ENCODE measurements around the gene DNAJC1.
"Not testable (repeated sequence)": the region's sequence is repeated elsewhere in the genome, so short reads cannot be mapped to it uniquely, and the experiment has no call there.

The DNAJC1 gene

DNA sequence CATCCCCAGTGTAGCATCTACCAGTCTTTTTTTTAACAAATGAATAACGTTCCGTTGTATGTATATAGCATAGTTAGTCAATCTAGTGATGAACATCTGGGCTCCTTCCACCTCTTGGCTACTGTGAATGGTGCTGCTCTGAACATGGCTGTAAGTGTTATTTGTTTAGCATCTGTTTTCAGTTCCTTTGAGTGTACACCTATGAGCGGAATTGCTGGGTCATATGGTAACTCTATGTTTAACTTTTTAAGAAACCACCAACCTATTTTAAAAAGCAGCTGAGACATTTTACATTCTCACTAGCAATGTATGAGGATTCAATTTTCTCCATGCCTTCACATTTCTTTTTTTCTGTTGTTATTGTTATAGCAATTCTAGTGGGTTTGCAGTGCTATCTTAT is 178.2 kb downstream of the DNAJC1 start:
- DNase-seq (ENCODE audit: low read depth) = no peak

DNA sequence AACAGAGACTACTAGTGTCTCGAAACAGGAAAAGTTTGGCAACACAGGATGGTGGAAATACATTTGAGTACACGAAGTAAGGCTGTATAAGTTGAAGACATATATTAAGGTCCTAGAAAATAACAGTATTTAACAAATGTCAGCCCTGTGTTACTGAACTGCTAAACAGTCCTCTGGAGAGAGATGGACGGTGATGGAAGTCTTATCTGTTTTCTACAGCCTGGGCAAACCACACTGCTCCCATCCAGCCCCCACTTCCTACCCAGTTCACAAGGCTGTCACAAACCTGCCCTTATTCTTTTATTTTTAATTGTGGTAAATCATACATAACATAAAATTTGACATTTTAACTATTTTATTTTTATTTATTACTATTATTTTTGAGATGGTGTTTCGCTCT is 179.1 kb downstream of the DNAJC1 start:
- no peak for DNase-seq (ENCODE audit: low read depth)

DNA sequence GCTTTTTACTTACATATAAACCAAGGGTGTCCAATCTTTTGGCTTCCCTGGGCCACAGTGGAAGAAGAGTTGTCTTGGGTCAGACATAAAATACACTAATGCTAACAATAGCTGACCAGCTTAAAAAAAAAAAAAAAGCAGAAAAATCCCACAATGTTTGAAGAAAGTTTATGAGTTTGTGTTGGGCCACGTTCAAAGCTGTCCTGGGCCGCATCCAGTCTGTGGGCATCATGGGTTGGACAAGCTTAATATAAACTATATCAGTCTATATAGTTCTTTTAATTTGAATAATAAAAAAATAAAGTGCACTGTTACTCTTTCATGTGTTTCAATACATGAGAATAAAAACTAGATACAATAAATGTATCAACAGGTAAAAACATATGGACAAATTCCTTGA is 179.9 kb downstream of the DNAJC1 start:
- no peak for DNase-seq (ENCODE audit: low read depth)

DNA sequence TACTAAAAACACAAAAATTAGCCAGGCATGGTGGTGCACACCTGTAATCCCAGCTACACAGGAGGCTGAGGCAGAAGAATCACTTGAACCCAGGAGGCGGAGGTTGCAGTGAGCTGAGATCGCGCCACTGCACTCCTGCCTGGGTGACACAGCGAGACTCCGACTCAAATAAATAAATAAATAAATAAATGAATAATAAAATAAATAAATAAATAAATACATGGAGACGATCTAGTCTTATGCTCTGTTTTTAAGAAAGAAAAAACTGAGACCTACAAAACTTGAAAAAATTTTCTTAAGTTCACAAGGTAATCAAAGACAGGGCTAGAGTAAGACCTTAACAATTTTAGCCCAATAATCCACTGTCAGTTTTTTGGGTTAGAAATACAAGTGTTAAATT is 181.3 kb downstream of the DNAJC1 start:
- DNase-seq (ENCODE audit: low read depth) = not testable (repeated sequence)

DNA sequence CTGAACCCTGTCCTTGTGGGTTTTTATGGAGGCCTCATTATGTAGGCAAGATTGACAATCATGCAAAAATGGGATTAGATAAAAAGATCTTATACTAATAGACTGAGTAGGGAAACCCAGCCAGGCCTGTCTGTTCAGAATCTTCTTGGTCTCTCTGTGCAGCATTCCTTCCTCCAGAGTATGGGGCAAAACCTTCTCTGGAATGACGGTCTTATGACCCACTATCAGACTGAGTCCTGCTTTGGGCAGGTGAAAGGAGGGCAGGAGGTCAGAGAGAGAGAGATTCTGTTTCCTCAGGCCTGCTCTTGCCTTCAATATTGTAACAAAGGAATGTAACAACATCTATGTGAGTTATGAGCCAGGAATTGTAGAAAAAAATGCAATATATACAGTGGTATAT is 182.6 kb downstream of the DNAJC1 start:
- DNase-seq (ENCODE audit: low read depth) = no peak

DNA sequence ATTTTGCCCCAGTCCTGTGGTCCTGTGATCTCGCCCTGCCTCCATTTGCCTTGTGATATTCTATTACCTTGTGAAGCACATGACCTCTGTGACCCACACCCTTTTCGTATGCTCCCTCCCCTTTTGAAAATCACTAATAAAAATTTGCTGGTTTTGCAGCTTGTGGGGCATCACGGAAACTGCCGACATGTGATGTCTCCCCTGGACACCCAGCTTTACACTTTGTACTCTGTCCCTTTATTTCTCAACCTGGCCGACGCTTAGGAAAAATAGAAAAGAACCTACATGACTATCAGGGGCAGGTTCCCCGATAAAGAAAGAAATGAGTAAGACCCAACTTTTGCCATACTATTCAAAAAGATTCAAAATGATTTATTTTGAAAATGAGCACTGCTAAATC is 185.1 kb downstream of the DNAJC1 start:
- DNase-seq (ENCODE audit: low read depth) = not testable (repeated sequence)

DNA sequence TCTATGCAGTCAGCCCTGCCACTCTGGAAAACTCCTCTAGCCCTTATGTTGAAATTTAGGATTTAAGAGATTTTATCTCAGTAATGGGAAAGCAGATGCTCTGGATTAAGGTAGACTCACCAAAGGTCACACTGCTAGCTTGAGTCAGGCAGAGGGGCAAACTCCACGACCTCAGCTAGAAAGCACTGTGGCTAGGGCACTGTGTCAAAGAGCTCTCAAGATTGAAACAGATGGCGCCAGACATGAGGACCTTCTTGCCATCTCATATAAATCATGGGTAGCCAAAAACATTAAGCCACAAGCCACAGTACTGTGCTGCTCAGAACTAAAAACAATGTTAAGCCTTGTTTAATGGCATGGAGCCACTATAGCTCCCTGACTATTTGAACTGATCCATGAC is 188.7 kb downstream of the DNAJC1 start:
- DNase-seq (ENCODE audit: low read depth) = no peak

DNA sequence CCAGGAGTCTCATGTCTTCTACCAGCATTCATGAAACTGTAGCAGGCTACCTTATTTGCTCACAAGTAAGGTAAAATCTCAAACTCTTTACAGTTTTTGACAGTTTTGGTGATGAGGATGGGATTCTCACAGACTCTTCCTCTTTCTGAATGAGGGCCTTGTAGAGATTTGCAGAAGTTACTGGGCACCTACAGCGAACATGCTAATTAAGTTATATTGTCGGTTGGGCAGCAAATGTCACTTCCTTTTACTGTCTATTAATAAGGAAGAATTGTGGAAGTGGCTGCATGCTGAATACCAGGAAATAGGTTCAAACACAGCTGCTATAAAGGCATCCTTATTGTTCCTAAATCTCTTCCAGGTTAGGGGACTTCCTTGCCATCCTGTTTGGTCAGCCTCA is 189.6 kb downstream of the DNAJC1 start:
- DNase-seq (ENCODE audit: low read depth) = no peak

DNA sequence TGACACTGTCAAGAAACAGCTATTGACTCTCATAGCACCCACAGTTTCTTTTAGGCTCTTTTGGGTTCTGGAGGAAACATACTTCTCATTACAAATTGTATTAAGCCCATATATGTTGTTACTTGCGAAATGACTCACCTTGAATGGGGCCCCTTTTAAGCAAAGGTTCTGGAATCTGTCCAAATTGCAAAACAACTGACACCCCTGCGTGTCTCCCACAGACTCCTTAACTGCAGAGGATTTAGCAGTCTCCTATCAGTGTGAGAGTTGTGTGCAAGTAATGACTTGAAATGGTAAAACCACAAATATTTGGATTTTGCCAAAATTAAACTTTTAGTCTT is 192.3 kb downstream of the DNAJC1 start:
- DNase-seq (ENCODE audit: low read depth) = no peak

DNA sequence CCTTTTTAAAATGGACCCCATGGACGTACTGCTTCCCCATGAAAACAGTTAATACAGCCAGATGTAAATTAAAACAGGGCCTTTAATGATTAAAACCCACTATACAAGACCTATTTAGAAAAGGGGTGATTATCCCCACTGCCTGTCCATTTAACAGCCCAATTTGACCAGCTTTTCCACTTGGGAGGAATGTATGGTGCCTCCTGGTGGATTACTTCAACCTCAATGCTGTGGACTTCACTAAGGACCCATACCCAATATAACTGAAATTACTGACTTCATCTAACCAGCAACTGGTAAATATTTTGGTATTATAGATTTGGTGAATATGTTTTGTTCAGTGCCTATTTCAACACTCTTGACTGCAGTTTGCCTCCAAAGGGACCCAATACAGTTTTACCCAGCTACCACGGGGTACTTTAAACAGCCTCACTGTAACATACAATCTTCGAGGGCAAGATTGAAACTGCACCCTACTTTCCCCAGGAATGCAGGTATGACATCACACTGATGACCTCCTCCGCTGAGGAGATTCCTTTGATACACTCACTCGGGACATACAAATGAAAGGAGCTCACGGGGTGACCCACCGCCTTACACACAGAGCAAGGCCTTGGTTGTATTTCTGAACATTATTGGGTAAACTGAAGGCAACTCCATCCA is 192.8 kb downstream of the DNAJC1 start:
- no peak for DNase-seq (ENCODE audit: low read depth)

DNA sequence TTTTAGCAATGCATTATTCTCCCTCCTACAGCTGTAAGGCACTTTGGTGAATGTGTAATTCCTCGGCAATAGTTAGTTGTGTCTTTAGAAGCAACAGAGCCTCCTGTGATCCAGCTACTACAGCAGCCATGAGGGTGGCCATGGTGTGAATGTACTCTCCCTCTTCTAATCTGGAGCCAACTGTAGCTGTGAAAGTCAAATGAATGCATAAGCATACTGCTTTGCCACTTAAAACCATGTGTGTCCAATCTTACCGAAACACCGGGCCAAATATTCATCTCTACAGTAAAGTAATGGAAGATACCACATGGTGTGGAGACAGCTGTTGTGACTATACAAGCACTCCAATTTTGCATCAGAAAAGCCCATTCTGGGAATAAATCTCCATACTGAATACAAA is 195.0 kb downstream of the DNAJC1 start:
- DNase-seq (ENCODE audit: low read depth) = no peak

DNA sequence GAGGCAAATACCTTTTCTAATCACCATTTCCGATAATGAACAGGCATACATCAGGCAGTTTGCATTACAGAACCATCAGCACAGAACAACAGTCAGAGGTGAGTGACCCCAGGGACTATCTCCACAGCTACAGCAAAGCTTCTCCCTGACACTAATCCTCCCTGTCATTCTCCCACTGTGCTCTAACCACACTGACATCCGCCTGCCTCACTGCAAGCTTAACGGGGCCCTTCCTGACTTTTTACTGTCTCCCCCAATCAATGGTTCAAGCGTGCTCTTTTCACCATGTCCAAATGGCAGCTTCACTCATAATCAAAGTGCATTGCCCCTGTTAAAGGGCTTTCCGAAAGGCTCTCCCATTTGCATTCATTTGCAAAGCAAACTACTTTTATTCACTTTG is 196.3 kb downstream of the DNAJC1 start:
- DNase-seq (ENCODE audit: low read depth) = no peak

DNA sequence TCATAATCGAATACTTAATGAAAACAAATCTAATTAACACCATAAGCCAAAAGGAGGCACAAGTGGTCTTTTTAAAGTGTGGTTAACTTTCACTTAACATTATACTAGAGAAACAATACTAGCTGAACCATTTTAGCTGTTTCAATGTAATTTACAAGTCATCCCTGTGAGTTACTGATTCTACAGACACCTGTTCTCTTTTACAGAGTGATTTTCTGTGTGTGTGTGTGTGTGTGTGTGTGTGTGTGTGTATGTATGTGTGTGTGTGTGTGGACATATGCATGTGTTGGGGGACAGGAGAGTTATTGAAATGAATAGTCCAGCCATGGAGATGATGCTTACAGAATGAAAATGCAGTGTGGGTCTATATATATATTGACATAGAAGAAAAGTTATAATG is 200.2 kb downstream of the DNAJC1 start:
- no peak for DNase-seq (ENCODE audit: low read depth)

DNA sequence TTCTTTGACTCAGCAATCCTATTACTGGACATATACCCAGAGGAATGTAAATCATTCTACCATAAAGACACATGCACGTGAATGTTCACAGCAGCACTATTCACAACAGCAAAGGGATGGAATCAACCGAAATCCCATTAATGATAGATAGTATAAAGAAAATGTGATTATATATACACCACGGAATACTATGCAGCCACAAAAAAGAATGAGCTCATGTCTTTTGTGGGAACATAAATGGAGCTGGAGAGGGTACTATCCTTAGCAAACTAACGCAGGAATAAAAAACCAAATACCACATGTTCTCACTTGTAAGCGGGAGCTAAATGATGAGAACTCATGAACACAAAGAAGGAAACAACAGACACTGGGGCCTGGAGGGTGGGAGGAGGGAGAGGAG is 201.9 kb downstream of the DNAJC1 start:
- no peak for DNase-seq (ENCODE audit: low read depth)

DNA sequence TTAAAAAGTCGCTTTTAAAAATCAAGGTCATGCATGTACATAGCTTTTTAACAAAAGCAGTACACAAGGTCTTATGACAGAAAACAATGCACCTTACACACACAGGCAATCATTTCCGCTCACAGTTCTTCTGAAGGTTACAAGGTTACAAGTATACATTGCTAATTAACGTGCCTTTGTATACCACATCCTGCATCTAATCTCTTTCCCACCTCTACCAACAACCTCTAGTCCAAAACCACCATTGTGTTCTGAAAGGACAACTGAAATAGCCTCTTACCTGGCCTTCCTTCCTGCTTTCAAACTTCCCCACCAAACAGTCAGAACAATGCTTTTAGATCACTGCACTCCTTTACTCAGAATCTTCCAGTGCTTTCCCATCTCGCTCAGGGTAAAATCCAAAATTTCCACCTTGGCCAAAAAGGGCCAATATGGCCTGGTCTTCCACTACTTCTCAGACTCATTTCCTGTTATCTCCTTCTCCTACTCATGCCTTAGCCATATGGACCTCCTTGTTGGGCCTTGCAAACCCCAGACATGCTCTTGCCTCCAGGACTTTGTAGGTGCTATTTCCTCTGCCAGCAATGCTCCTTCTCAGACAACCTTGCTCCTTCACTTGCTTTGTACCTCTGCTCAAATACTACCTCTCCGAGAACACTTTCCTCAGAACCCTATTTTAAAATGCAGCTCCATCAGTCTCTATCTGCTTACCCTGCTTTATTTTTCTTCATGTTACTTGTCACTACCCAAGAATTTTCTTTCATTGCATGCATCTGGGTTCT is 205.4 kb downstream of the DNAJC1 start:
- no peak for DNase-seq (ENCODE audit: low read depth)

DNA sequence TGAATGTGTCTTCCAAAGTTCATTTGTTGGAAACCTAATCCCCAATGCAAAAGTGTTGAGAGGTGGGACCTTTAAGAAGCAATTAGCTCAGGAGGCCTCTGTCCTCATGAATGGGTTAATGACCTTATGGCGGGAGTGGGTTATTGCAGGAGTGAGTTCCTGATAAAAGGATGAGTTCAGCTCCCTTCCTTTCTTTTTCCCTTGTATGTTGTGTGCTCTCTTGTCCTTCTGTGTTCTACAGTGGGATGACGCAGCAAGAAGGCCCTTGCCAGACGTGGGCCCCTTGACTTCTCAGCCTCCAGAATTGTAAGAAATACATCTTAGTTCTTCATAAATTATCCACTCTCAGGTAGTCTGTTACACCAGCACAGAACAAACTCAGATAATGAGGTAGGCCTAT is 206.0 kb downstream of the DNAJC1 start:
- no peak for DNase-seq (ENCODE audit: low read depth)

DNA sequence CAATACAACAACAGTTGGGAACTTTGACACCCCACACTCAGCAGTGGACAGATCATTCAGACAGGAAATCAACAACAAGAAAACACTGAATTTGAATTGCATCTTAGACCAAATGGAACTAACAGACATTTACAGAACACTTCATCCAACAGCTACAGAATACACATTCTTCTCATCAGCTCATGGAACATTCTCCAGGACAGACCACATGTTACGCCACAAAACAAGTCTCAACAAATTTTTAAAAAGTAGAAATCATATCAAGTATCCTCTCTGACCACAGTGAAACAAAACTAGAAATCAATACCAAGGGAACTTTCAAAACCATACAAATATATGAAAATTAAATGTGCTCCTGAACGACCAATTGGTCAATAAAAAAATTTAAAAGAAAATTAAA is 212.3 kb downstream of the DNAJC1 start:
- DNase-seq (ENCODE audit: low read depth) = no peak

DNA sequence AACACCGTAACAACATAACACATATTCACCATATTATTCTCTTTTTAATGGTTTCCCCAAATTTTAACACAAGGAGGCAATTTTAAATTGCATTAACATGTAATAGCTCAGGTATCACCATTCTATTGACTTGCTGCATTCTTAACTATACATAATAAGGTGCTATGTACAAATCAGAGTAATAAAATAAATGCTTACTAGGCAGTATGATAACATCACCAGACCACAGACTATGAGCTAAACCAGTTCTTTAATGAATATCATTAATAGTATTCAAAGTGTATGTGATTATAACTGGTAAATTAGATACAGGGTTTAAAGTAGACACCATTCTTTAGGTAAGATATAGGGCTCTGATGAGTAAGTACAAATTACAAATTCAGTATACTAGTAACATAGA is 226.6 kb downstream of the DNAJC1 start:
- DNase-seq (ENCODE audit: low read depth) = no peak

DNA sequence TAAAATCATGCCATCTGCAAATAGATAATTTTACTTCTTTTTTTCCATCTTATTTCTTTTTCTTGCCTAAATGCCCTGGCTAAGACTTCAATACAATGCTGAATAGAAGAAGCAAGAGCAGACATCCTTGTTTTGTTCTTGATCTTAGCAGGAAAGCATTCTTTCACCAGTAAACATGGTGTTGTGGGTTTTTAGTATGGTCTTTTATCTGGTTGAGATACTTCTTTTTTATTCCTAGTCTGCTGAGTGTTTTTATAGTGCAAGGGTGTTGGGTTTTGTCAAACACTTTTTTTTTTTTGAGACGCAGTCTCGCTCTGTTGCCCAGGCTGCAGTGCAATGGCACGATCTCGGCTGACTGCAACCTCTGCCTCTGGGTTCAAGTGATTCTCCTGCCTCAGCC is 232.3 kb downstream of the DNAJC1 start:
- no peak for DNase-seq (ENCODE audit: low read depth)

DNA sequence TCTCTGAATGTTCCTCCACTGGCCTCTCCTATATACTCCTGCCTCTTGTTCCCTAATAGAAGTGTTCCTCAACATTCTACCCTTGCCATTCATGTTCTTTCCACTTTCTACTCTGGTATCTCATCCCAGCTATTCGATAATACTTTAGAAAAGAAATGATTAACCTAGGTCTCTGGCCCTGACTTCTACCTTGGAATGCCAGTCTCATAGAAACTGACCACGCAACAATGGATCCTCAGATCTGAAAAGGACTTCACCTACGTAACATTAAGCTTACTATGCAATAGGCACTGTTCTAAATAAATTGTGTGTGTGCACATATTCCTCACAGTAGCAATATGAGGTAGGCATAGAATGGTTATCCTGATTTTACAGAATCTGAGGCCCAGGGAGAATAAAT is 234.5 kb downstream of the DNAJC1 start:
- no peak for DNase-seq (ENCODE audit: low read depth)

DNA sequence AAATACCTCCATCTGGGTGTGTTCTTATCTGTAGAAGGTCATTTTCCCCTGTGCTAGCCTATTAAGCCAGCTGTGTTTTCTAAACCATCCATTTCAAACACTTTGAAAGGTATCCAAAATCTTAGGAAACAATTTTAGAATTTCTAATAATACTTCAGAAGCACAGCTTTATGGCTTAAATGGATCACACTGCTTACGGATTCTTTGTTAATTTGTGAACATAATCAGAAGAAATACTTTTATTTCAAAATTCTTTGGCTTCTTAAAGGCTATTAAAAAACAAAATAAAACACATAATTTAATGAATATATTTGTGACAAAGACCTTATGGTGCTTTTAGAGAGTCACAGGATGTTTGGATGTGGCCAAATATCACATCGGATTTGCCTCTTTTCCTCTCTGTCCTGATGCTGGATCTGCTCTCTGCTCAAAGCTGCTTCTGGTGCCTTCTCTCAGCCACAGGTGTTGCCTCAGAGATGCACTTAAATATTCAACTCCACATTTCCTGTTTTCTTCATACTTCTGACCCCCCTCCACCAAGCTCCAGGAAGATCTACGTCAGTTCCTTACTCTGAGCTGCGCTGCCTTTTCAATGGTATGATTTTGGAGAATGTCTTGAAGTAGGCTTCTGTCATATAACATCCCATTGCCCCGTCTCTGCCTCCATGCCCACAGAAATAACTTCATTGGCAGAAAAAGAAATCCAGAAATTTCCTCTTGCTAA is 238.9 kb downstream of the DNAJC1 start:
- DNase-seq (ENCODE audit: low read depth) = no peak

DNA sequence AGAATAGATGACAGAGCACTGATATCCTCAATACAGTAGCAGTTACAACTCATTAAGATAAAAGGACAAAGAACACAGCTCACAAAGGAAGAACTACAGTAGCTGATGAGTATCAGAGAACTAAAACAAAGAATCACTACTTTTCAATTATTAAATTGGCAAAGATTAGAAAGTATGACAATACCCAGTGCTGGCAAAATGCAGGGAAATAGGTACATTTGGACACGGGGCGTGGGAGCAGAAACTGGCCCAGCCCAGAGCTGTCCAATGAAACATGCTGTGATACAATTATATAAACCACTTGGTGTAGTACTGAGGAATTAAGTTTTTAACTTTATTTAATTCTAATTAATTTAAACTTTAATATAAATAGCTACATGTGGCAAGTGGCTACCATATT is 243.2 kb downstream of the DNAJC1 start:
- no peak for DNase-seq (ENCODE audit: low read depth)

DNA sequence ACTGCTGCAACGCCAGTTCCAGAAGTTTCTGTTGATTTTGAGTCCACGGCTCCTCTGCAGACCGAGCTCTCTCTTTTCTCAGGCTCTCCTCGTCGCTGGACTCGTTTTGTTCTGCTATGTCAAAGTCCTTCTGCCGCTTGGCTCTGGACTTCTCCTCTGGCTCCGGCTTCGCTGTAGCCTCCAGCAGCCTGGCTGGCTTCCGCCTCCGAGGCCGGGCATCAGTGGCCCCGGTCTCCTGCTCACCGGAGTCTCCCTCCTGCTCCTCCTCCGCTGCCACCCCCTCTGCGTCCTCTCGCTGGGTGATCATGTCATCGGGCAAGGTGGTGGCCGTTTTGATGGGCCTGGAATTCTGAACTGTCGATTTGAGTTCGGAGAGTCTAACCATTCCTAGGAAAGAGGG is 244.3 kb downstream of the DNAJC1 start:
- DNase-seq (ENCODE audit: low read depth) = no peak

DNA sequence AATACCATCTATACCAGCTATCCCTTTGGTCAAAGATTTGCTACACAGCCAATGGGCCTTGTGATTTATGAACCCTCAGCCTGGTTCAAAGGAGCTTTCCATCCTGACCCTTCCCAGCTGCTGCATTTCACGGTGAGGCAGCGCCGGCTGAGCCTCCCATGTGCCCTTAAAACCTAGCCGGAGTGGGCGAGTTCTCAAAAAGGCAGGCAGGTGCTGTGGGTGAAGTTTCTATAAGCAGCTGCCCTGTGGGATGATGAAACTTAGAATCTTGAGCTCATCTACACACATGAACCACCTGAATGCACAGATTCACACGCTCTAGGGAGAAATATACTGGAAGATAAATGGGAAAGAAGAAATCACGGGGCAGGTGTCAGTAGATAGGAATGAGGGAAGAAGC is 244.8 kb downstream of the DNAJC1 start:
- DNase-seq (ENCODE audit: low read depth) = no peak
